Limb (tissue), 2 donors: ENCODE data around the gene SUPT3H.

Source experiments
- DNase-seq, 2 donors: peaks; one replicate each; pipeline ENCODE4 v3.0.0-alpha.2; 2016; ENCODE audit errors: extremely low spot score in 2 of 2

Gene SUPT3H

DNA sequence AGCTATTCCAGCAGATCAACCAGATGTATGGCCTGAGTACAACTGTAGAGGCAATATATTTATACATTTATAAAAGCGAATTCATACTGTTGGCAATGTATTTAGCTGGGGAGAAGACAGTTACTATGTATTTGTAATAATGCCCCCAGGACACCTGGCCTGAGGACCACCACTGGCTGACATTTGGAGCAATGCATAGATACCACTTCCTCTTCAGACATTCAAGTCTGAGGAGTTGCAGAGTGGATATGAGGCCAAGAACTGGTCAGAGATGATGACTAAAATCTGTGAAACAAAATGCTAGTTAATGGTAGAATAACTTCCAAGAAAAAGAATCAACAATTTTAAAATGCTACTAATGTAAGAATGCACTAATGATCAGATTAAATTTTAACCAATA, 527.9 kb downstream of the SUPT3H start:
- DNase-seq = peak in 1 of 2 donors; percentile 31

DNA sequence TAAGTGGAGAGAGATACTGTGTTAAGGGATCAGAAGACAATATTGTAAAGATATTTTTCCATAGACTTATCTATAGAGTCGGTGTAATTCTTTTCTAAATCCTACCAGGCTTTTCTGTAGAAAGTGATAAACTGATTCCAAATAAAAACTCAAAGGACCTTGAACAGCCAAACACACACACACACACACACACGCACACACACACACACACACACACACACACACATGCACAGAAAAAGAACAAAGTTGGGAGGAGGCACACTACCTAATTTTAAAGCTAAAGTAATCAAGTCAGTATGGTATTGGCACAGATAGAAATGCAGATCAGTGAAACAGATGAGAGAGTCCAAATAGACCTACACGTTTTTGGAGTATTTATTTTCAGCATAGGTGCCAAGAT, 534.0 kb downstream of the SUPT3H start:
- no peak for DNase-seq

DNA sequence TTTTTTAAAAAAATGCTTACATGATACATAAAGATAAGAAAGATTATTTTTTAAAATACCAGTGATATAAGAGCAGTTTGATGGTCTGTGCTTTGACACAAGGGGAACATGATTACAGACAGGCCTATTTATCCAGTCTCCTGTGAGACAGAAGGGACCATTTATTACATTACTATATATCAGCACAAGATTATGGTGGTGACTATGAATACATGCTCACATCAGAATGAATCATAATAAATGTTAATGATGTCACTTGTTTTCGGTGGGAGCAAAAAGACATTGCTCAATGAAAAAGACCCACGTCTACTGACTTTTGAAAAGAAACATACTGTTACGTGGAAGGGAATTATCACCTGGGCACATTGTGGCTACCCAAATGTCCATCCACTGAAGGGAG, 535.1 kb downstream of the SUPT3H start:
- no peak for DNase-seq

DNA sequence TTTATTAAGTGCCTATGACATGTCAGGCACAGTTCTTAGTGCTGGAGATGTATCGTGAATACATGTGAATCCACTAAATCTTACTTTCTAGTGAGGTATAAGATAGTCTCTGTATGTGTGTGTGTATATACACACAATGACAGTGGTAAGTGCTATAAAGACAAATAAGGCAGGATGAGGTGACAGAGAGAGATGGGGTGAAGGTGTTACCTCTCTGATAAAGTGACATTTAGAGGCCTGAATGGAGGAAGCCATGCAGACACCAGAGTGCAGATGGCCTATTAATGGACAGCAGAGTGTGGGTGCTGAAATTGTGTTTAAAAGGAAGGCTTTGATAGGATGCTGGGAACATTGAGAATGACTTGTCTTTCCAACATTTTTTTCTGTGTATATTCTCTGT, 535.9 kb downstream of the SUPT3H start:
- no peak for DNase-seq

DNA sequence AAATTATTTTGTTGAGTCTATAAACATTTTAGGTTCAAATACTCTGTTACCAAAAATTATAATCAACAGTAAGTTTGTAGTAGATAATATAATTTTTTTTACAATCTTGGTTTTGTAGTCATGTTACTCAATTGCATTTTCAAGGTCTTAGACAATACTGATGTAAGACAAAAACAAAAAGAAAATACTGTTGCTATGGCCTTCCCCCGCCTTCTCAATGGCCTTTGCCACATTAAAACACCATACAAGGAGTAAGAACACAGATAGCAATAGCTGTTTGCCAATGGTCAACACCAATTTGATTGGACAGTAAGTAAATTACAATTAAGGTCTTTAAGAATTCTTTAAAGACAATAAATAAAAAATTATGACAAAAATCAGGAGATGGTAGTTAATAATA, 540.0 kb downstream of the SUPT3H start:
- no peak for DNase-seq

DNA sequence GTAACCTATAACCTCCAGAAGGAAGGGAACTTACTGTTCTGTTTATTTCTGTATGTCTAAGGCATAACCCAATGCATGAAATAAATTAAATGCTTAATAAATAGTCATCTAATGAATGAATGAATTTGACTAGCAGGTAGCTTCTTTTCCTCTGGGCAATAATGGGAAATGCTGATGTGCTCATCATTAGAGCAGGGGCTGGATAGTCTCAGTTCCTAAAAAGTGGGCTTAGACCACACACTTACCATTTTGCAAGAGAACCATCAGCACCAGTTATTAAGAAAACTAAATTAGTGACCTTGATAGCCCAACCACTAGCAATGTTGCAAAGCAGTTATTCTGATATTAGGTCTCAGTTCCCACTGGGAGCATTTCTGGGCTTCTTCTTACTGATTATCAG, 540.5 kb downstream of the SUPT3H start:
- DNase-seq = no peak

DNA sequence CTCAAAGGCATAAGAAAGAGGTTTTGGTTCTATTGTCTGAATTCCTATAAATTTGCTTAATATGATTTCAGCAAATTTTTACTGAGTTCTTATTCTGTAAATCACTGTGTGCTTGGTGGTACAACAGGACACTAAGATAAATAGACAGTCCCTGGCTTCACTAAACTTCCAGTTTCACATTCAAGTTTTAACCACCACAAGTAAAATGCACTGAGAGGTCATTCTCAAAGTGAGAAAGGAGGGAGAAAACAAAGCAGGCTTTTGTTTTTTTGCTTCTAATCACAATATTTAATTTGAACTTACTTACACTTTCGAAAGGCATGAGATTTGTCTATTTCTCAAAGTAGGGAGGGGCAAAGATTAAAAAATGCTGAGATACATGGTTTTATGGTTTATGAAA, 544.5 kb downstream of the SUPT3H start:
- no peak for DNase-seq

DNA sequence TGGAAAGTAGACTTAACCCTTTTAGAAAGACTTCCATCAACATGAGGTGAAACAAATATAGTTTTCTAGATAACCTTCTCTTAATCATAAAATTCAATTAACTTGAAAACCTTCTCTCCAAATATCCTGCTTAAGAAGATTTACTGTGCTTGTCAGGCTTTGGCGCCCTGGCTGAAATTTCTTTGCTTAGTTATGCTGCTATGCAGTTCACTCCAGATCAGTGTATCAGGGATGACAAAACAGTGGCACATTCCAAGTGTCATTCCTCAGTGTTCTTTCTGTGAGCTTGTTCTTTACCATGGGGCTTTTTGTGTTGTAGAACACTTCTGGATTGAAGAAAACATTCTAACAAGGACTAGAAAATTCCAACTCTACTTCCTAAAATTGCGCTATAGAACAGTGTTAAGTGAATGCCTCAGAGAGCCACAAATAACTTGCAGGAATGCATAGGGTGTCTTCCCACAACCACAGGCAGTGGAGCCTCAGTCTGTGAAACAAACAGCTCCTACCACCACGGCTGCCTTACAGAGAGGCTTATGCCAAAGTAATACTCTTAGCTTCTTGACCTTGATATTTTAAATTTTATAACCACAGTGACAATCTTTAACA, 546.6 kb downstream of the SUPT3H start:
- no peak for DNase-seq

DNA sequence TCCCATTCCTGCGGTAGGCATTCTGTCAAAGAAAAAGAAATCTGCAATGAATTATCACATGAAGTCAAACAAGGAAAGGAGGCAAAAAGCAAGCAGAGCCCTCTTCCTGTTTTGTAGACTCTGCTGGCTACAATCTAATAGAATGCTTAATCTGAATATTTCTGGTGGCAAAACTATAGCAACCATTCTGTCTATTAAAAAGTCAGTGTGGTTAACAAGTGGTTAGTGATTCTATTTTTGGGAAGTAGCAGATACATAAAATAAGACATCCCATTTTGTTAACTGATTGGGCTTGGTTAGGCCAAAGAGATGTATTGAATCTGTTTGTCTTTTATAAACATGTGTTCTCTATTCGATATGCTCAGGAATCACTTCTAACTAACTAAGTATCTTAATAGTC, 547.9 kb downstream of the SUPT3H start:
- no peak for DNase-seq

DNA sequence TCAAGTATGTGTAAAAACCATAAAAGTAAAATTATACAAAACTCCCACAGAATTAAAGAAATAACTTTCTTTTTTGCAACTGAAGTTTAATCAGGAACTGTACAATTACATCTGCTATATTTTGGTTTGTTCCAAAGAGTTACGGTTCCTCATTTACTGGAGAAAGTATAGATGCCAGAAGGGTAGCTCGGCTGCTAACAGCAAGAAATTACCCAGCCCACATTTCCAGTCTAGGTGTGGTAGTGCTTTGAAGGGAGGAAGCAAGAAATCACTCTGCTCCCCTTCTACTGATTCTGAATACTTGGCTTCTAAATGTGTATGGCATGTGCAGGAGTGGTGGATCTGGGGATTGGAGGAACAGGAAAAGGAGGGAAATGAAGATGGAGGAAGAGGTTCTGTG, 549.0 kb downstream of the SUPT3H start:
- DNase-seq = no peak

DNA sequence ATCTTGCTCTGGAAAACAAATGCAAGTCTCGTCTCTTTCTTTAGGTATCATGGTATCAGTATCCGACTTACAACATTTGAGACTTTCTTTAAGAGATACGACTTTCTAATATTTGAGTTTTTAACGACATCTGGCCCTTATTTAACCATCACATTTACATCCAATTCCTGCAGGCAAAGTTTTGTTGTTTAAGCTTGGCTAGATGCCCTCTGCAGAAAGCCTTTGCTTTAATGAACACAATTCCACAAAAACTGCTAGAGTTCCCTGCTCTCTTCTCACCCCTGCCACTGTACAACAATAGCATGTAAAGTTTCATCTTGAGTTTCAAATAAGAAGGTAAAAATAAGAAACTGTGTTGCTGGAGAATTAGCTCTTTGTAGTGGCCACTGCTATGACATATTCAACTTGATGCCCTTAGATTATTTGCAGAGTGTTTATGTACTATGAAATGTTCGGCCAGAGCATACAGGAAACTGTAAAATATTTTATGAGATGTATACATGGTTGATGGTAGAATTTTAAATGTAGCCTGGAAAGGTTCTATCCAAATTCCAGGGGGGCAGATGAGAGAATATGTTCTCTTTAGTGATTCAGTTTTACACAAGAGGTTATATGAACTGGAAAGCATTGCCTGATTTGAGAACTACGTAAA, 551.6 kb downstream of the SUPT3H start:
- DNase-seq = no peak

DNA sequence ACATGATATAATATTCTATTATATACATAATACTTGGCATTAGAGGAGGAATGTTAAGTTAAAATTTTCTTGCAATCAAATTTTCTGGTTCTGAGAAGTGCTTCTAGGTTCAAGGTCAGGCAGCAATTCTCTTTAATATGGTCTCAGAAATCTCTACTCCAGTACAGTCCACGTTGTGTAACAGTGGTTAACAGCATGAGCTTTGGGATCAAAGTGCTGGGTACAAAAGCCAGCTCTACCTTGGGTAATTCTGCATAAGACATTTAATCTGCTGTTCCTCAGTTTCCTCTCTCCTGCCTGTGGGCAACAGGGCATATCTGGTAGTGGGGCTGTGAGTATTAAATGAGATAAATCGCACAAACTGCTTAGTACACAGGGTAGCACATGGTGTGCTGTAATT, 552.5 kb downstream of the SUPT3H start:
- DNase-seq = no peak

DNA sequence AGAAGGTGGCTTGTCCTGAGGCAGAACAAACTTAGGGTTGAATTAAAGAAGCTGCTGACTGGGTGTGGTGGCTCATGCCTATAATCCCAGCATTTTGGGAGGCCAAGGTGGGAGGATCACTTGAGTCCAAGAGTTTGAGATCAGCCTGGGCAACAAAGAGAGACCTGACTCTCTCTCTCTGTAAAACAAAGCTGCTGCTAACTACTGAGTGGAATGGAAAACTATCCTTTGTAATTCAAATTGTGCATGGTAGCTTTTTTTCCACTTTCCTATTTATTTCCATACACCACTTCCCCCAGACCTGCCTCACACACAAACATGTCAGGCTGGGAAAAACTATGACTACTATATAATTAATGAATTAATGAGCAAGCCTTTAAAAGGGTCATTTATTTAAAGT, 553.2 kb downstream of the SUPT3H start:
- DNase-seq = no peak

DNA sequence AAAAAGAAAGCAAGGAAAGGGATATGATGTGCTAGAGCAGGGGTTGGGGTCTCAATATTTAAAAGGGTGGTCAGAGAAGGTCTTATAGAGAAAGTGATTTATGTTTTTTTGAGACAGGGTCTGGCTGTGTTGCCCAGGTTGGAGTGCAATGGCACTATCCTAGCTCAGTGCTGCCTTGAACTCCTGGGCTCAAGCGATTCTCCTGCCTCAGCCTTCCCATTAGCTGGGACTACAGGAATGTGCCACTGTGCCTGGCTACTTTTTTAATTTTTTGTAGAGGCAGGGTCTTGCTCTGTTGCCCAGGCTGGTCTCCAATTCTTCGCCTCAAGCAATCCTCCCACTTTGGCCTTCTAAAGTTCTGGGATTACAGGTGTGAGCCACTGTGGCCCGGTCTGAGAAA, 557.0 kb downstream of the SUPT3H start:
- no peak for DNase-seq

DNA sequence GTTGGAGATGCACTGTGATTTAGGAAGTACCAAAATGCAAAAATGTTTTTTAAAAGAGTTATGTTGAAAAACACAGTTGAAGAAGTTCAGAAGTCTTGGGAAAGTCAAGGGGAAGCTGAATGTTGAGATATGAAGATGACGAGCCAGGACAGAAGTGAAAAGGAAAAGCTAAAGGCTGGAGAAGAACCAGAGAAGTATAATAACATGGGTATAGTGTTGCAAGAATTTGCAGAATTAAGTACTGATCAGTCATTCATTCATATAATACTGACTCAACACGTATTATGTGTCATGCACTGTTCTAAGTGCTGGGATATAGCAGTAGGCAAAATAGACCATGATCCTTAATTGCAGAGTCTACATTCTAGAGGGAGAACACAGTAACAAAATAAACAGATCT, 557.4 kb downstream of the SUPT3H start:
- DNase-seq = no peak

DNA sequence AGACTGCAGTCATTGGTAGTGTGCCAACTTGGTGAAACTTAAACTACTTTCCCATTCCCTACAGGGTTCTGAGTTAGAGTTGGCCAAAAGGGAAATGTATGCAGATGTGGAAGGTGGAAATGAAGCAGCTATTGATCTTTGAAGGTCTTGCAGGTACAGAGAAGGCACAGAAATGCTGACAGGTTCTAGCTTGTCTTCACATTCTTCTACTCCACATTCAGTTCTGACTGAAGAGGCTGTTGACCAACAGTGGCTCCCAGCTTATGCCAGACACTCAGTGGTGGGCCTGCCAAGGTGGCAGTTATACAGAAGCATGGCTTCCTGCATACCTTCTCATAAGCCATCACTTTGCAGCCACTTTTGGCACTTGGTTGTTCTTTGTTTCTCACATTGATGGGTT, 566.3 kb downstream of the SUPT3H start:
- no peak for DNase-seq

DNA sequence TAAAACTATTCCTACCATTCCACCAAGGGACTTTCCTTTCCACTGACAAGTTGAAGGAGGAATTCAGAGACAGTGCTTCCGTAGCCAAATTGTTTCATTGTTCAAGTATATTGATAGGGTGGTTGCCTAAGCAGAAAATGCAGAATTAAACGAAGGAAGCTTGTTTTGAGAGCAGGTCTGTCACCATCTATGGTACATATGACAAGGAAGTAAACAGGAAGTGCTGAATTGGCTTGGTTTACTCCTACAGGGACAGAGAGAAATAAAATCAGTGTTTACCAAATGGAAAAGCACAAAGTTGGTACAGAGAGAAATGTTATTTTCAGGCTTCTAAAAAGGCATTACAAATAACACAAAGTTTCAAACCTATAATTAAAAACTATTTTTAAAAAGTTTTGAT, 568.5 kb downstream of the SUPT3H start:
- no peak for DNase-seq

DNA sequence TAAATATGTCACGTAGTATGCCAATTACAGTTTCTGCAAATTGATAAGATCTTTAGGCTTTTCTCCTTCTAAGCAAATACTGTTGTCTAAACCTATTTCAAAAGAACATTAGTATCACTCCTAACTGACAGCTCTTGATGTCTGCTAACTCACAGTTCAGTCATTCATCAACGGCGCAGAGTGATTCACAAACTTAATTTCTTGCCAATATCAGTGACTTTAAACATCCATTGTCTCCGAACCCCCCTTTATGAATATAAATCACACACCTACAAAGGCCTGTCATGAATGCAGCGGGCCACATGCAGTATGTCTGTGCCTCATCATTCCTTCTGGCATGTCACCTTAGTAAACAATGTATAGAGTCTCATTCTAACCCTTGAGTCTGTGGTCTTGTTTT, 569.6 kb downstream of the SUPT3H start:
- DNase-seq = no peak

DNA sequence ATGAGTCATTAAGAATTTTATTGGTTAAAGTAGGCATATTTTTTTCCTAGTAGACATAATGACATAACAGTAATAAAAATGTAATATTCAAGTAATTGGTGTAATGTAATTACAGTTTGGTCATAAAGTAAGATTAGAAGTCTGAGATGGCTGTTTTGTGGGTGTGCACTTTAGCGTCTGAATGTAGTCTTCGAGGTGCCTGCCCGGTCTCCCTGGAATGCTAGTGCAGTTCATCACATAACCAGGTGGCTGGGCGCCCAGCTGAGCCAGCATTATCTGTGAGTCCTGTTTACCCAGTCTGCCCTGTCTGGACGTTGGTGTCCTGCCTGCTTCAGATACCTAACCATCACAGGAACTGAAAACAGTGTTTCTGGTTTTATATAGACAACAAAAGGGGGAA, 571.1 kb downstream of the SUPT3H start:
- no peak for DNase-seq

DNA sequence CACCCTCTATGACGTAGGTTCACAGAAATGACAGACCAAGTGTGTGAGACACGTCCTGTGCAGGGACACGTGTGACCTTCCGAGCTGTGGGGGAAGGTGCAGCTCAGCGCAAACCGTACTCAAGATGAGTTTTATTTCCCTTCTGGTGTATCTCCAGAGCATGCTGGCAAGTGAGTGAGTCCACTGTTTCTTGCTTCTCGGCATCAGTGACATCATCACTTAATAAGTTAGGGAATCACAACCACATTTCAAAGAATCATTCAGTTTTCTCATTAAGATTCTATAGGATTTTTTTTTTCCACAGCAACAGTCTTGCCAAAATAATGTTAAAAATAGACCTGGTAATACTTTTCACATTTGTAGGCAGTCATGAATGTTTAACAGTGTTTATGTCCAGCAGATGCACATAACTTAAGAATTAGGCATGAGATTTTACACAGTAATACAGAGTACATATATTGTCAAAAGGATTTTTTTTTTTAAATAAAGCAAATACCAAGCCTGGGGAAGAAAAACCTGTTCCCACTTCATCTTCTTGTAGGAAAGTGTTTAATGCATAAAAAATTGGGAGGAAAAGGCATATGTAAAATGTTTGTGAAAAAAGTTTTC, 572.4 kb downstream of the SUPT3H start:
- DNase-seq = peak in 1 of 2 donors; percentile 74

DNA sequence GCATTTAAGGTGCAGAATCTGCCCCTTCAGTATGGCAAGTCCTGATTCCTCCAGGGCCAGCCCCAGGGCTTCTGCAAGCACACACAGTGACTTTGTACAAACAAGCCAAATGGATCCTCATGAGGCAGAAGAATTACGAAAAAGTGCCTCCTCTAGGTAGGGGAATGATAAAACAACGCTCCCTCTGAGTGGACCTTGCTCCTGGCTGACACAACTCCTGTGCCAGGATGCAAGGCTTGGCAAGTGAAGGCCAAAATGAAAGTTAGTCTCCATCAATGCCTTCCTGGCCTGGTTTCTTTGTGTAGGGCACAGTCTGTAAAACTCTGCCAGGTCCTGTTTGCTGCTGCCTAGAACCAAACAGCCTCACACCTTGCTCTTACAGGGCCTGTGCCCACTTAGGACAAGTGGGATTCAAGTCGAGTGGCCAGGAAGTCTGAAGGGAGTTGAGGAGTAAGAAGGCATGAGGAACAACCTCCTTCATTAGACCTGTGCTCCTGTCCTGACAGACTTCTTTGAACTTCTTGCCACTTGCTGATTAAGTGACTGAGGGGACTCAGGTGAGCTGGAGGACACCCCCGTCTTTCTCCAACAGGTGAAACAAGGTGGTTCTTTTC, 573.1 kb downstream of the SUPT3H start:
- no peak for DNase-seq

DNA sequence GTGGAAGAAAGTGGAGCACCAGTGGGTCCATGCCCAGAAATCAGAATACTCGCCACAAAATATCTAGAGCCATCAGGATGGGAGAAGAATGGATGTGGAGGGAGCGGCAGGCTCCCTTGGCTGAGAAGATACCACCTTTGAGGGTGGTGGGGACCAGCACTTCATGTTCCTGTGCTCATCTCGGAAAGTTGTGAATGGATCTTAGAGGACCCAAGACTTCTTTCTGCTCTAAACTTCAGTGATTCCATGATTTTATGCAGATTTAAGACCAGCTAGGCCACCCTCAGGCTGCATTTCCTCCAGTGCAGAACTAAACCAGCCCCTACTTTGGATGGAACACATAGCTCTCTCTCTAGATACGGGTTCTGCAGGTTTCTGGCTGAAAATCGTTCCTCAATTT, 573.7 kb downstream of the SUPT3H start:
- no peak for DNase-seq
